ENCODE measurements around the gene CDX1. TPM values are rescaled to one million over a fixed set of nuclear protein-coding genes. Genes with fewer than 3 reads are reported as not detected.

CDX1 gene
- total RNA-seq, 4 donors from 2014 or later = not detected

GRCh38 chr5:150137997-150138396, 28.6 kb upstream of the CDX1 start:
- TF ChIP-seq CTCF (IDR thresholded peaks at IDR 0.05; ENCODE audit: low read depth) = no peak

GRCh38 chr5:150138551-150139265, 27.9 kb upstream of the CDX1 start:
- TF ChIP-seq CTCF (IDR thresholded peaks at IDR 0.05; ENCODE audit: low read depth) = no peak

- no peak for TF ChIP-seq CTCF (IDR thresholded peaks at IDR 0.05; ENCODE audit: low read depth)
Measured at GRCh38 chr5:150139334-150139733, 27.2 kb upstream of the CDX1 start.

GRCh38 chr5:150140830-150141229, 25.7 kb upstream of the CDX1 start:
- no peak for TF ChIP-seq CTCF (IDR thresholded peaks at IDR 0.05; ENCODE audit: low read depth)

- TF ChIP-seq CTCF (IDR thresholded peaks at IDR 0.05; ENCODE audit: low read depth) = no peak
Measured at GRCh38 chr5:150141544-150142184, 24.9 kb upstream of the CDX1 start.

- no peak for TF ChIP-seq CTCF (IDR thresholded peaks at IDR 0.05; ENCODE audit: low read depth)
Measured at GRCh38 chr5:150142185-150142958, 24.2 kb upstream of the CDX1 start.

- no peak for TF ChIP-seq CTCF (IDR thresholded peaks at IDR 0.05; ENCODE audit: low read depth)
Measured at GRCh38 chr5:150142959-150143349, 23.6 kb upstream of the CDX1 start.
